ENCODE results near the gene P4HB.

DNA sequence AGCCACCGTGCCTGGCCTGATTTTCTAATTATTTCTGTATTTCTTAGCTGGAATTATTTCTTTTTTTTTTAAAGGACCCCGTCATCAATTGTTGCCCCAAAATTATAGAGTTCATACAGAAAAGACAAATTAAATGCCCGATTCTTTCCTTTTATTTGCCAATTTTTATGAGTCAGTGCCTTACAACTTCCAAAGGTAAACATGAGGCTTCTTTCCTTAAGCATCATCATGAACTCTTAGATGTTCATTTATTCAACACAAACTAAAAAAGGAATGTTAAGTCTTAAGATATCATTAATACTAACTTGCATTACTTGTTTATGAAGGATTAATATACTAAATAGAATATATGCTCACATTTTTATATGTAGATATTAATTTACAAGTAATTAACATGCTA is 18.0 kb upstream of the P4HB start:
- TF ChIP-seq, protein P1, sequence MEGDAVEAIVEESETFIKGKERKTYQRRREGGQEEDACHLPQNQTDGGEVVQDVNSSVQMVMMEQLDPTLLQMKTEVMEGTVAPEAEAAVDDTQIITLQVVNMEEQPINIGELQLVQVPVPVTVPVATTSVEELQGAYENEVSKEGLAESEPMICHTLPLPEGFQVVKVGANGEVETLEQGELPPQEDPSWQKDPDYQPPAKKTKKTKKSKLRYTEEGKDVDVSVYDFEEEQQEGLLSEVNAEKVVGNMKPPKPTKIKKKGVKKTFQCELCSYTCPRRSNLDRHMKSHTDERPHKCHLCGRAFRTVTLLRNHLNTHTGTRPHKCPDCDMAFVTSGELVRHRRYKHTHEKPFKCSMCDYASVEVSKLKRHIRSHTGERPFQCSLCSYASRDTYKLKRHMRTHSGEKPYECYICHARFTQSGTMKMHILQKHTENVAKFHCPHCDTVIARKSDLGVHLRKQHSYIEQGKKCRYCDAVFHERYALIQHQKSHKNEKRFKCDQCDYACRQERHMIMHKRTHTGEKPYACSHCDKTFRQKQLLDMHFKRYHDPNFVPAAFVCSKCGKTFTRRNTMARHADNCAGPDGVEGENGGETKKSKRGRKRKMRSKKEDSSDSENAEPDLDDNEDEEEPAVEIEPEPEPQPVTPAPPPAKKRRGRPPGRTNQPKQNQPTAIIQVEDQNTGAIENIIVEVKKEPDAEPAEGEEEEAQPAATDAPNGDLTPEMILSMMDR (conservative IDR thresholded peaks at IDR 0.05): no peak
- no peak for TF ChIP-seq ZFX (IDR thresholded peaks at IDR 0.05)
